Mucosa of stomach (tissue), 1 donor: ENCODE measurements around the gene MAP7.
"Not testable (repeated sequence)": the region's sequence is repeated elsewhere in the genome, so short reads cannot be mapped to it uniquely, and the experiment has no call there.

Experiments used
- H3K27me3 ChIP-seq: one replicate; pipeline ENCODE4 v1.7.0; 2013; ENCODE audit warnings: mild to moderate bottlenecking, low read length; ENCODE audit not compliant: control insufficient read depth, insufficient read depth
- H3K36me3 ChIP-seq: one replicate; pipeline ENCODE4 v1.7.0; 2013; ENCODE audit warnings: low read length; ENCODE audit not compliant: control insufficient read depth, insufficient read depth
- H3K4me1 ChIP-seq: one replicate; pipeline ENCODE4 v1.7.0; 2013; ENCODE audit warnings: mild to moderate bottlenecking, low read length; ENCODE audit not compliant: control insufficient read depth, insufficient read depth
- H3K4me3 ChIP-seq: one replicate; pipeline ENCODE4 v1.7.0; 2013; ENCODE audit warnings: low read length
- H3K9ac ChIP-seq: one replicate; pipeline ENCODE4 v1.7.0; 2013; ENCODE audit warnings: mild to moderate bottlenecking, low read length, moderate library complexity
- H3K9me3 ChIP-seq: one replicate; pipeline ENCODE4 v1.7.0; 2013; ENCODE audit warnings: mild to moderate bottlenecking, low read length, moderate library complexity; ENCODE audit not compliant: control insufficient read depth
- donor health status: Pancreatic carcinoma.

The MAP7 gene

DNA sequence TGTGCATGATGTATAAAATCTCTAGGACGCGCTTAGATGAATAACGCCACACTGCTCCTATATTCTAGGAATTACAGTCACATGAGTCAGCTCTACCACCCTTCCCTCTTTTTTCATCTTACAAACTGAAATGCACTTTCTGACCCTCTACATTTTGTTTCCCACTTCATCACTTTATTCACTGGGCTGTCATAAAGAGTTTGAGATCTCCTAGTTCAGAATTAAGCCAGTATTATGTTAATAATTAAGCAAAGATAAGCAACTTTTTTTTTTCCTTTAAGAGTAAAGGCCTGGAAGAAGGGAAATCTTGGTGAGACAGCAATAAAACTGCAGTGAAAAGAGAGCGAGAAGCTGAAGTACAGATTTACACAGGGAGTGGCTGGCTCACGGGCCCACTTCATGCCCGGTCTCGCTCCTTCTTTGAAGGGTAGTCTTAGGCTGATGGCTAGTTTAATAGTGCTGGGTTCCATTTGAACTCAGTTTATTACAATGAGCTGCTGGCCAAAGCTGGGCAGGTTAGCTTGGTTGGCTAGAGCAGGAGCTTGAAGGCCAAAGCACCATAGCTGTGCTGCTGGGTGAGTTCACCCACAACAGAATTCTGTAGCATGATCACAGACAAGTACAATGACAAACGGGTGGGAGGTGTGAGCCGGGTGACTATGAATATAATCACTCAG lies 110.6 kb downstream of the MAP7 start:
- H3K36me3 ChIP-seq: no peaks in the 10 kb centered on the region
- peaks cover 38% of the 10 kb centered on the region for H3K4me1 ChIP-seq
- no peaks in the 10 kb centered on the region for H3K9me3 ChIP-seq
- H3K9ac ChIP-seq: peak overlapping the region; percentile 48
- H3K4me3 ChIP-seq: no peak overlapping the region
- H3K27me3 ChIP-seq: no peaks in the 10 kb centered on the region

DNA sequence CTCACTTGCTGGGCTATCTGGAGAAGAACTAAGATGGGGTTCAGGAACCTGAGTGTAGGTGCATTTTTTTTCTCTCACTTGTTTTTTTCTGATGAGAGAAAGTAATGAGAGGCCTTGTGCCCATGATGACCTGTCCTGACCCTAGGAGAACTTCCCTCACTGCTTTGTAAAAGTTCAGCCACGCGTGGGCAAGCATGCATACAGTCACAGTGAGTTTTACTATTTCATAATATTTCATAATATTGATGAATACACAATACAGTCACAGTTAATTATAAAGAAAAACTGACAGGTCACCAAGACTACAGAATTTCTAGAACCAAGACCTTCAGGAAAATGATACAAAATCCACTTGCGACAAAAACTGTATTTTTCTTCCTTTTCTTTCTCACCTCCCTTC lies 111.8 kb downstream of the MAP7 start:
- no peak overlapping the region for H3K9ac ChIP-seq

DNA sequence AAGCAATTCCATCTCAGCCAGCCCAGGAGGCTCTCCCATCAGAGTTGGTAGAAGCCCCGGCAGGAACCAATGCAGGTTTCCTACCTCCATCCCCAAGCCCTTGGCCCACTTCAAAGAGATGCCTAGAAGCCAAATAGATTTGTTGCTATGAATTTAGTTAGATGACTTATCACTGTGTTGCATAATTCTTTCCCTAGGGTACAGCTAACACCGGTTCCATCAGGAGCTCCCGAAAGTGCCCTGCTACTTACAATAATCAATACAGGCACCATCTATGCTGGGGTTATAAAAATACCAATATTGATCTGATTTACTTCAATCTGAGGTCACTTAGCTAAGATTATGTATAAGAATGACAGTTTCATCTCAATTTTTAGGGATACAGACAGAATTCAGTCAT lies 113.0 kb downstream of the MAP7 start:
- Histone ChIP-seq H3K36me3 (no peaks in the 10 kb centered on the region), H3K27me3 (no peaks in the 10 kb centered on the region), H3K4me3 (no peak overlapping the region), H3K9ac (no peak overlapping the region), H3K9me3 (no peaks in the 10 kb centered on the region), H3K4me1 (peaks cover 39% of the 10 kb centered on the region)

More for the DNA sequence above, 111.8 kb downstream of the MAP7 start:
- Histone ChIP-seq H3K36me3 (no peaks in the 10 kb centered on the region), H3K27me3 (no peaks in the 10 kb centered on the region), H3K4me1 (peaks cover 39% of the 10 kb centered on the region), H3K4me3 (no peak overlapping the region), H3K9me3 (no peaks in the 10 kb centered on the region)

DNA sequence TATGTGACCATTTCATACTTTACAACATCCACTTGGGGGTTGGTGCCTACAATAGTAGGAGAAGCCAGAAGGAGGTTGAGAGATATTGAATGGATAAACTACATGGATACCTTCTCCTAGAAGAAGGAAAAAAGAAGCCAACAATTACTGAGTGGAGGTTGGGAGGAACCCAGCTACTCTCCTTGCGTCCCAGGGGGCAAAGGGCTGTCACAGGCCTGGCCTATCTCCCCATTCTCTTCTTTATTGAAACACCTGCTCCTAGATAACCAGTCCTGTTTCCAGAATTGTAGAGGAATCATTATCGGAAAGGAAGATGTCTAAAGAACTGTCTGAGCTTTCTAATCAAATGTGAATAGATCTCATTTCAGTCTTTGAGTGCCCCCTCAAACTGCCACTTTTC lies 115.1 kb downstream of the MAP7 start:
- Histone ChIP-seq H3K9ac (no peak overlapping the region), H3K4me1 (peaks cover 25% of the 10 kb centered on the region), H3K27me3 (no peaks in the 10 kb centered on the region)

DNA sequence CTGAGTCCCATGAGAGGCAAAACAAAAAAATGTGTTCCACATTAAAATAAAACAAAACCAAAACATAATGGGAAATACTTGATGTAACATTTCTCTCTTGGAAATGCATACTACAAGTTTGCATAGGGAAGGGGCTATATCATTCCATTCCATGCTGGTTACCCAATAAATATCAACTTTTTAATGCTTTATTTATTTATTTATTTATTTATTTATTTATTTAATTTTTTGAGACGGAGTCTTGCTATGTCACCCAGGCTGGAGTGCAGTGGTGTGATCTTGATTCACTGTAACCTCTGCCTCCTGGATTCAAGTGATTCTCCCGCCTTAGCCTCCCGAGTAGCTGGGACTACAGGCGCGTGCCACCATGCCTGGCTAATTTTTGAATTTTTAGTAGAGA lies 118.9 kb downstream of the MAP7 start:
- H3K9me3 ChIP-seq, H3K27me3 ChIP-seq, H3K36me3 ChIP-seq, H3K9ac ChIP-seq, H3K4me3 ChIP-seq: not testable (repeated sequence)
- H3K4me1 ChIP-seq: peaks cover 11% of the 10 kb centered on the region

More for the DNA sequence above, 115.1 kb downstream of the MAP7 start:
- Histone ChIP-seq H3K9me3 (no peaks in the 10 kb centered on the region), H3K4me3 (no peak overlapping the region), H3K36me3 (no peaks in the 10 kb centered on the region)

DNA sequence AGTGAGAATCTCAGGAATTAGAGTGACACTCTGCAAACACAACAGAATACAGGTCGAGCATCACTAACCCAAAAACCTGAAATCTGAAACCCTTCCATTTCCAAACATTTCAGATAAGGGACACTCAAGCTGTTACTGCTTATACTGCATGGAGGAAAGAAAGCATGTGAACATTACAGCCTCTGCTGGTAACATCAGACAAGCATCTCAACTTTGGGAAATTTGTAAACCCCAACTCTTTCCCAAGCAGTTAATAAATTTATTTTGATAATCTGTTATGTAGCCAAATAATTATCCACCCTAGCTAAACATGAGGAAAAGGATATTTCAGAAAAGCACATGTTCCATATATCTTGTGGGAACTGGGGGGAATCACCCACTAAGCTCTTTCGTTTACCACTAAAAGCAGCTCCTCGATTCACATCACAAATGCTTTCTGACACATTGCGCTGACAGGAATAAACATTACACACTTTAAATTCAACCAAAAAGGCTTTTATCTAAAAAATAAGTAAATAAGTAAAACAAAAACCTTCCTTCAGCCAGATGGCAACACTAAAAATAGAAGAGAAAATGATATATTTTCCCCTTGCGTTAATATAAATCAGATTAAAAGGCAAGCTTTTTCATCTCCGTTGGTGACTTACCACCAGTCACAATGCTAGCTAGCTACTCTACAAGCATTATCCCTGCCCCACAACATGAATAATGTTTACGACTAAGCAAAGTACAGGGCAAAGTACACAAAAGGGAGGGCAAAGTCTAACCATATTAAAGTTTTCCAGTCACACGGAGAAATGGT lies 120.8 kb downstream of the MAP7 start:
- H3K27me3 ChIP-seq: no peaks in the 10 kb centered on the region
- no peaks in the 10 kb centered on the region for H3K9me3 ChIP-seq
- no peaks in the 10 kb centered on the region for H3K36me3 ChIP-seq
- no peak overlapping the region for H3K4me3 ChIP-seq
- H3K9ac ChIP-seq: no peak overlapping the region
- H3K4me1 ChIP-seq: peaks cover under 1% of the 10 kb centered on the region

DNA sequence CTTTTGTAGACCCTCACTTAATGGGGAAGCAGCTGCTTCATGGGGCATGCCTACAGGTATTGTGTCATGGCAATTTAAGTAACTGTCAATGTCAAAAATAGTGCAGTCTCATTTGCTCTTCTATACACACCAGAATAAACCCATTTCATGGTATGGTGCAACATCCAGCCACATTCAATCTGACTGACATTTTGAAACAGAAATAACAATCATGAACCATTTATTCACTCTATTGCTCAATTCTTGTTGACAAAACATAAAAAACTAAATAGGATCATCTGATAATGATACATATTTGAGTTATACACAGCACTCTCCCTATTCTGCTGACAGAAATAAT lies 122.9 kb downstream of the MAP7 start:
- Histone ChIP-seq H3K9ac (no peak overlapping the region), H3K4me1 (no peaks in the 10 kb centered on the region), H3K9me3 (no peaks in the 10 kb centered on the region), H3K27me3 (no peaks in the 10 kb centered on the region), H3K4me3 (no peak overlapping the region), H3K36me3 (no peaks in the 10 kb centered on the region)

DNA sequence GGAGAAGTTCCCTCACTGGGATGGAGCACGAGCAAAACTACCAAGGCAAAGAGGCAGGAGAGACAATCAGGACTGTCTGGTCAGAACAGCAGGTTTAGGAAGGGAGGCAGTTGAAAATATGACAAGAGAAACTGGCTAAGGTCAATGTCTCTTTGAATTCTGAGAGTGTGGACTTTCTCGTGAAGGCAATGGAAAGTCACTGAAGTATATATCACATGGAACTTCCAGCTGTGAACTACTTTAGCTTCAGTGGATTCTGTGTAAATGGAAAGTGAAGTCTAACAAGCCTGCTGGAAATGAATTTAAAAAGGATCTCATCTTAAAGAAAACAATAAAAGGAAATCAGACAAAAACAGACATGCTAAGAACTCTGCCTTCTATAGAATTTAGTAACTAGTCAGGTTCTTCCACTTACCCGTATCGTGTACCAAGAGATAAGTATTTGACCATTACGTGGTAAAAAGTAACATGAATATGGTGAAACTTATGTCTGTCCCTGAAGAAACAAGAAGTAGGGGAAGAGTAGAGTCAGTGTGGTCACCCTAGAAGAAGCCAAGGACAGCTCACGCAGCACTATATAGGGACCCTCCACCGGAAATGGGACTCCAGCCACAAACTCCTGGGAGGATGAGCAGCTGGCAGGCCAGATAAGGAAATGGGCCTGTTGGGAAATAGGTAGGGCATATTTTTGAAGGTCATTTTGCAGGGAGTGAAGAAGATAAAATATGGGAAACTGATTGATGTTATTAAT lies 123.4 kb downstream of the MAP7 start:
- Histone ChIP-seq H3K9me3 (no peaks in the 10 kb centered on the region), H3K27me3 (no peaks in the 10 kb centered on the region), H3K4me3 (no peak overlapping the region), H3K9ac (no peak overlapping the region), H3K36me3 (no peaks in the 10 kb centered on the region), H3K4me1 (no peaks in the 10 kb centered on the region)

DNA sequence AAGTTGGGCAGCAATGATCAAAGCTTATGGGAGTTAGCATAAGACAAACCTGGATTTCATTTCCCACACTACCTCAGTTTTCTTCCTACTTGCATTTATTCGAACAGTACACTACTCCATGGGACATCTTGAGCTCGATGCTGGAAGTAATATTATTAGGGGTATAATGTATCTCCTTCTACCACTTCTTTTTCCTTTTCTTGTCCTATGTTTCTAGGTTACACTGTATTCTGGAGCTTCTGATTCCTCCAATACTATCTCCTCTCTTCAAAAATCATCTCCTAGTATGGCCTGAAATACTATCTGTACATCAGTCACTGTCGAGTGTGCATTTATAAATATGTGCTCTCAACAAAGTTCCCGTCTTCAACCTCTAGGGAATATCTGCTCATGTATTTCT lies 124.4 kb downstream of the MAP7 start:
- H3K9me3 ChIP-seq: no peaks in the 10 kb centered on the region
- H3K9ac ChIP-seq: no peak overlapping the region
- H3K4me3 ChIP-seq: no peak overlapping the region
- no peaks in the 10 kb centered on the region for H3K4me1 ChIP-seq
- H3K36me3 ChIP-seq: no peaks in the 10 kb centered on the region
- H3K27me3 ChIP-seq: no peaks in the 10 kb centered on the region

DNA sequence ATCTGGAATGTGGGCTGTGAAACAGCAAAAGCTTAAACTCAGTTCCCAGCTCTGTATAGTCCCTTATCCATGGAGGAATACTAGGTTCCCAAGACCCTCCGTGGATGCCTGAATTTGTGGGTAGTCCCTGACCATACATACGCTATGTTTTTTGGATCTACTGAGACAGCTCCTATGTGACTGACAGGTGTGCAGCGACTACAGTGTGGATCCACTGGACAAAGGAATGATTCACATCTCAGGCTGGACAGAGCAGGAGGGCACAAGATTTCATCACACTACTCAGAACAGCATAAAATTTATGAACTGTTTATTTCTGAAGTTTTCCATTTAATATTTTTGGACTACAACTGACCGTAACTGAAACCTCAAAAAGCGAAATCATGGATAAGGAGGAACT lies 125.3 kb downstream of the MAP7 start:
- Histone ChIP-seq H3K9ac (no peak overlapping the region), H3K4me3 (no peak overlapping the region), H3K4me1 (no peaks in the 10 kb centered on the region), H3K27me3 (no peaks in the 10 kb centered on the region), H3K9me3 (no peaks in the 10 kb centered on the region), H3K36me3 (no peaks in the 10 kb centered on the region)

DNA sequence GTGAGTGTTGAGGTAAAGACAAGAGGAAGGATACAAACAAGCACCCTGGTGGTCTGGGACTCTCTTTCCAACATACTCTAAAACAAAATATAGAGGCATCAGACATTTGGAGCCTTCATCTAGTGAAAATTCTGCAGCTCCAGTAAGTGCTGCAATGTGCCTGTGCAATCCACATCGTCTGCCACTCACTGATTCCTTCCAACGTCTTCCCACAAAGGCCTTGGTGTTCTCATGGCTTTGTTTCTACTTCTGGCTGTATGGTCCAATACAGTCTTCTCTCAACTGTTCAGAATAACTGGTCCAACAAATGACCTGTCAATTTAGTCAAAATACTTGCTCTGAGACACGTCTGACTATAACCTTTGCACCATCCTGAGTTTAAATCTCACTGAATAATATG lies 125.8 kb downstream of the MAP7 start:
- Histone ChIP-seq H3K27me3 (no peaks in the 10 kb centered on the region), H3K4me1 (no peaks in the 10 kb centered on the region), H3K9me3 (no peaks in the 10 kb centered on the region), H3K36me3 (no peaks in the 10 kb centered on the region), H3K9ac (no peak overlapping the region), H3K4me3 (no peak overlapping the region)

DNA sequence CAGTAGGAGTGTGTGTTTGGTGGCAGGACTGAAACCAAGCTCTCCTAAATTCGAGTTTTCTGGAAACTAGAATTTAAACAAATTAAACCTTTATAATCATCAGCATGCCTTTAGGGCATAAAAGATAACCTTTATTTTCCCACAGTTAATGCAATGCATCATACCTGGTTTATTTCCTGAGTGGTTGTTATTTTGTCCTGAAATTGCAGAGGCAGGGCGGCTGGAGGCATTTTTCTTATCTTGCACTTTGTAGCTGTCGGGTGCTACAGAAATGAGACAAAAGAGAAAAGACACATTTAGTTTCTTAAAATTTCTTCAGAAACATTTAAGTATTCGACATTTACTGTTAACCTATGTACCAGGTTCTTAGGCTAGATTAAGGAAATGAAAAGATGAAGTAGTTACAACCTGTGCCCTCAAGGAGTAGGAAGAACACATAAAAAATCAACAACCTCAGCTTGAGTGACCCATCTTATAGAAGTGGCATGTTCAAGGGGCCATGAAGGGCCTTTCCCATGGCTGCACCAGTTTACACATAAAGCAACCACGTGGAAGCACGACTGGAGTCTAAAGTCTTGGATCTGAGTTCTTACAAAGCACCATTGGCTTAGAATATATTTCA lies 128.6 kb downstream of the MAP7 start:
- Histone ChIP-seq H3K36me3 (no peaks in the 10 kb centered on the region), H3K4me1 (no peaks in the 10 kb centered on the region), H3K4me3 (no peak overlapping the region), H3K27me3 (no peaks in the 10 kb centered on the region), H3K9me3 (no peaks in the 10 kb centered on the region), H3K9ac (no peak overlapping the region)
